K562 (cell line): ENCODE data around the gene UPF1.

ENCODE experiments used
- ATF2 ChIP-seq: sonication (generic); formaldehyde crosslinking; IDR thresholded peaks from 2 replicates; pipeline ENCODE4 v1.8.1; 2022; ENCODE audit warnings: missing genetic modification reagents
- ATF3 ChIP-seq, 2 experiments: fragments of 450-650 bp in 1 of 2; sonication (generic) in 1 of 2; formaldehyde crosslinking in 1 of 2; IDR thresholded peaks in 1 of 2; conservative IDR thresholded peaks in 1 of 2; 2 replicates each; pipeline versions ENCODE4 v1.6.1 to v1.8.1; 2016 to 2023; ENCODE audit warnings: mild to moderate bottlenecking in 2 of 2, moderate library complexity in 2 of 2, inconsistent platforms in 1 of 2, missing genetic modification reagents in 1 of 2
- CTCF ChIP-seq, 3 experiments: IDR thresholded peaks in 2 of 3; conservative IDR thresholded peaks in 1 of 3; 2 replicates each; pipeline ENCODE4 v1.5.1; 2011 to 2012; ENCODE audit warnings: low read length in 3 of 3, mild to moderate bottlenecking in 3 of 3, control low read depth in 2 of 3, improper control_type of control experiment in 1 of 3, inconsistent platforms in 1 of 3, low read depth in 1 of 3, mixed read lengths in 1 of 3, moderate library complexity in 1 of 3; ENCODE audit not compliant: insufficient read depth in 2 of 3
- ETV5 ChIP-seq: sonication (generic); formaldehyde crosslinking; IDR thresholded peaks from 2 replicates; pipeline ENCODE4 v1.4.0; 2020; ENCODE audit warnings: low read depth, mild to moderate bottlenecking, missing genetic modification reagents
- FOS ChIP-seq: IDR thresholded peaks from 3 replicates; pipeline ENCODE4 v1.6.1; 2011; ENCODE audit not compliant: insufficient read length; ENCODE audit errors: extremely low read depth
- JUN ChIP-seq, 2 experiments: sonication (generic) in 1 of 2; formaldehyde crosslinking in 1 of 2; IDR thresholded peaks; 2 replicates each; pipeline versions ENCODE4 v1.6.1 to v1.8.0; 2012 to 2022; ENCODE audit warnings: borderline replicate concordance in 2 of 2, mild to moderate bottlenecking in 2 of 2, improper control_type of control experiment in 1 of 2, low read depth in 1 of 2, low read length in 1 of 2, missing genetic modification reagents in 1 of 2
- NFIC ChIP-seq: fragments of 450-650 bp; IDR thresholded peaks from 2 replicates; pipeline ENCODE4 v1.6.1; 2017; ENCODE audit warnings: mild to moderate bottlenecking, inconsistent platforms
- NFYB ChIP-seq: IDR thresholded peaks from 2 replicates; pipeline ENCODE4 v1.6.1; 2011; ENCODE audit warnings: mild to moderate bottlenecking, moderate library complexity; ENCODE audit not compliant: insufficient read length; ENCODE audit errors: extremely low read depth
- NRF1 ChIP-seq, 2 experiments: fragments of 450-650 bp; IDR thresholded peaks in 1 of 2; conservative IDR thresholded peaks in 1 of 2; 2 replicates each; pipeline ENCODE4 v1.6.1; 2014; ENCODE audit warnings: mild to moderate bottlenecking in 2 of 2
- POLR2AphosphoS5 ChIP-seq: IDR thresholded peaks from 2 replicates; pipeline ENCODE4 v1.6.1; 2011; ENCODE audit warnings: mild to moderate bottlenecking, low read depth, low read length, moderate library complexity; ENCODE audit not compliant: control insufficient read depth, insufficient read depth
- SAFB2 ChIP-seq: fragments of 200-400 bp; formaldehyde crosslinking; IDR thresholded peaks from 2 replicates; pipeline ENCODE4 v1.6.1; 2018; ENCODE audit warnings: borderline replicate concordance, low read length, low read depth, moderate library complexity; ENCODE audit not compliant: severe bottlenecking
- SREBF1 ChIP-seq: fragments of 150-350 bp; IDR thresholded peaks from 2 replicates; pipeline ENCODE4 v1.6.1; 2014; ENCODE audit warnings: antibody characterized with exemption, low read depth, low read length, borderline replicate concordance
- ZNF347 ChIP-seq: fragments of 450-650 bp; formaldehyde crosslinking; IDR thresholded peaks from 2 replicates; pipeline ENCODE4 v1.4.0; 2020; ENCODE audit warnings: low read depth, mild to moderate bottlenecking, moderate library complexity

- no peak for TF ChIP-seq NFYB
- no peak for TF ChIP-seq FOS
- no peak for TF ChIP-seq CTCF (IDR thresholded peaks at IDR 0.05 in 2 of 3, conservative IDR thresholded peaks at IDR 0.05 in 1 of 3; ENCODE audit: insufficient read depth in 2 of 3, low read depth in 1 of 3, low read length in 3 of 3)
- TF ChIP-seq SAFB2, result no peak
- no peak for TF ChIP-seq NFIC
- TF ChIP-seq NRF1 (conservative IDR thresholded peaks at IDR 0.05 in 1 of 2, IDR thresholded peaks at IDR 0.05 in 1 of 2), result no peak
- TF ChIP-seq ATF3 (IDR thresholded peaks at IDR 0.05), result no peak
- TF ChIP-seq ATF3 (CRISPR knock-in tag; conservative IDR thresholded peaks at IDR 0.05), result no peak
- TF ChIP-seq JUN (IDR thresholded peaks at IDR 0.05; ENCODE audit: borderline replicate concordance, low read depth, low read length), result no peak
- no peak for TF ChIP-seq JUN (CRISPR knock-in tag; IDR thresholded peaks at IDR 0.05; ENCODE audit: borderline replicate concordance)
- TF ChIP-seq POLR2AphosphoS5, result no peak
- no peak for TF ChIP-seq ETV5 (CRISPR knock-in tag)
- TF ChIP-seq SREBF1, result no peak
- TF ChIP-seq ATF2 (CRISPR knock-in tag), result no peak
- no peak for TF ChIP-seq ZNF347 (CRISPR knock-in tag)
Observed at GRCh38 chr19:18784786-18785120, 47.0 kb upstream of the UPF1 start.
